Activated CD4-positive, alpha-beta T cell treated with anti-CD3 and anti-CD28 coated beads, Interleukin-2, amount 10 ng/mL, durations not matched to agents 7 days and 5 days (primary cell): ENCODE data around the gene TUFT1. TPM values are rescaled to one million over a fixed set of nuclear protein-coding genes. Genes with fewer than 3 reads are reported as not detected.
"Not testable (repeated sequence)": the region's sequence is repeated elsewhere in the genome, so short reads cannot be mapped to it uniquely, and the experiment has no call there.

Source experiments
- CTCF ChIA-PET: fragments of 350-600 bp; sonication (Branson Sonifier 250); formaldehyde crosslinking; loops from one replicate; lab custom pipeline; 2021; ENCODE audit warnings: antibody characterized with exemption; lab: Charles Lee
- POLR2A ChIA-PET: fragments of 350-600 bp; sonication (Branson Sonifier 250); formaldehyde crosslinking; loops from one replicate; lab custom pipeline; 2021; ENCODE audit warnings: antibody characterized with exemption; lab: Charles Lee
- DNase-seq: peaks from one replicate; pipeline ENCODE4 v3.0.0-alpha.2; 2020
- H3K27ac Mint-ChIP-seq: one replicate; pipeline ENCODE4 v1.8.0; 2021; ENCODE audit warnings: mild to moderate bottlenecking, moderate library complexity, mixed read lengths
- H3K27me3 Mint-ChIP-seq: one replicate; pipeline ENCODE4 v1.8.0; 2021; ENCODE audit warnings: mixed read lengths
- H3K36me3 Mint-ChIP-seq: one replicate; pipeline ENCODE4 v1.8.0; 2021; ENCODE audit warnings: low read depth, mixed read lengths
- H3K4me1 Mint-ChIP-seq: one replicate; pipeline ENCODE4 v1.8.0; 2021; ENCODE audit warnings: mixed read lengths
- H3K4me3 Mint-ChIP-seq: one replicate; pipeline ENCODE4 v1.8.0; 2021; ENCODE audit warnings: mild to moderate bottlenecking, moderate library complexity, mixed read lengths
- H3K9me3 Mint-ChIP-seq: one replicate; pipeline ENCODE4 v1.8.0; 2021; ENCODE audit warnings: mixed read lengths
- microRNA-seq: library from miRNA; unstranded; fragments of <30 nt; microRNA quantifications from one replicate; pipeline ENCODE4 v1.2.0, GENCODE V29; 2021; ENCODE audit warnings: borderline microRNAs expressed, borderline replicate concordance
- total RNA-seq, 2 experiments: library from RNA; stranded (reverse); gene quantifications; one replicate each; pipeline ENCODE4 v1.2.3, GENCODE V29; 2021

The TUFT1 gene
- total RNA-seq, 2 experiments from 2014 or later: 1.9 to 2.2 TPM

DNA sequence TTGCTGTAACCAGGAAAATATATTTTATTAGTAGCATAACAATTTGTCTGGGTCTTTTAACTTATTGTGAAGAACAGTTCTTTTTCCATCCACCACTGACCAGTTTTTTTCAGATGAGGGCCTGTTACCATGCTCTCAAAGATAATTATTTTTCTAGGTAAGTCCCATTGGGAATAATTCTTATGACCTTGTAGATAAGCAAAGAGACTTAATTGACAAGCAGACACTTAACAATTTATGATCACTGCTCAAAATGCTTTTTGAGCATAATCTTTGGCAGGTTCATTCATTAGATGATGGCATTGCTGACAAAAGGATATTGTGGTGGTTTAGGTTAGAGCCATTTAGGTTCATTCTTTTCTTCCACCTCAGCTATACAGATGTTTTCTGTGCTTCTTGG, 78.4 kb downstream of the TUFT1 start:
- Mint-ChIP-seq H3K9me3 (no peaks in the 10 kb centered on the region), H3K4me3 (no peak overlapping the region), H3K4me1 (peaks cover 49% of the 10 kb centered on the region), H3K36me3 (no peaks in the 10 kb centered on the region), H3K27ac (no peak overlapping the region), H3K27me3 (no peaks in the 10 kb centered on the region)
- ChIA-PET POLR2A (no interaction called here), CTCF (interaction anchor here (0.7 kb wide), 1 partner anchor 98 kb away, joined by 3 read pairs; no protein-coding TSS in a partner anchor)
- DNase-seq: no peak

DNA sequence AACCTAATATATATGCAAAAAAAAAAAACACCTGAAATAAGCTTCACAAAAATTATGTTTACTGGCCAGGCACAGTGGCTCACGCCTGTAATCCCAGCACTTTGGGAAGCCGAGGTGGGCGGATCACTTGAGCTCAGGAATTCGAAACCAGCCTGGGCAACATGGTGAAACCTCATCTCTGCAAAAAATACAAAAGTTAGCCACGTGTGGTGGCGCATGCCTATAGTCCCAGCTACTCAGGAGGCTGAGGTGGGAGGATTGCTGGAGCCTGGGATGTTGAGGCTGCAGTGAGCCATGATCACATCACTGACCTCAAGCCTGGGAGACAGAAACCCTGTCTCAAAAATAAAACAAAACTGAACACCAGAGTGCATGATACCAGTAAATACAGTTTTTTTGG, 78.9 kb downstream of the TUFT1 start:
- H3K27ac Mint-ChIP-seq, POLR2A ChIA-PET, H3K27me3 Mint-ChIP-seq, H3K36me3 Mint-ChIP-seq, H3K9me3 Mint-ChIP-seq, H3K4me3 Mint-ChIP-seq, DNase-seq: not testable (repeated sequence)
- peaks cover 45% of the 10 kb centered on the region for H3K4me1 Mint-ChIP-seq
- CTCF ChIA-PET: interaction anchor here (0.7 kb wide), 1 partner anchor 99 kb away, joined by 3 read pairs; no protein-coding TSS in a partner anchor

GRCh38 chr1:151619489-151620093, 79.5 kb downstream of the TUFT1 start:
- CTCF ChIA-PET: interaction anchor here (1.3 kb wide), 1 partner anchor 19 kb away, joined by 5 read pairs; no protein-coding TSS in a partner anchor
- Mint-ChIP-seq H3K4me3 (no peak overlapping the region), H3K9me3 (no peaks in the 10 kb centered on the region), H3K27me3 (no peaks in the 10 kb centered on the region), H3K36me3 (no peaks in the 10 kb centered on the region), H3K4me1 (peaks cover 40% of the 10 kb centered on the region), H3K27ac (no peak overlapping the region)
- POLR2A ChIA-PET: no interaction called here
- no peak for DNase-seq

DNA sequence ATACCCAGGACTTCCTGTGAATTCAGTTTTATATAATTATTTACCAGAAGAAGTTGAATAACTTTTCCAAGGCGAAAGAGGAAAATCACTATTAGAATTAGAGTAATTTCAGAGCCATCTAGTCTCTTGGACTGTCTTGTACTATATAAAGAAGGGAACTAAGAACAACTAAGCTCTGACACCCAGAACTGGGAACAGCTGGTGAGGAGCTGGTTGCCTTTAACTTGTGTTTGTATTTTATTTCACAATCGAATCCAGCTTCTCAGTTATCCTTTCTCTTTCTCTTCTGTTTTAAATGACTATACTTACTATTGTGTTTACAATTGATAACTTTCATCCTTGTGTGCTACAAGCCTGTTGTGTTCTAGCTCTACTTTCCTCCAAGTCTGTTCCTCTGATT, 80.2 kb downstream of the TUFT1 start:
- CTCF ChIA-PET: interaction anchor here (1.3 to 1.4 kb wide), 2 partner anchors 15 to 18 kb away, joined by 3 to 5 read pairs; no protein-coding TSS in a partner anchor
- POLR2A ChIA-PET: no interaction called here

DNA sequence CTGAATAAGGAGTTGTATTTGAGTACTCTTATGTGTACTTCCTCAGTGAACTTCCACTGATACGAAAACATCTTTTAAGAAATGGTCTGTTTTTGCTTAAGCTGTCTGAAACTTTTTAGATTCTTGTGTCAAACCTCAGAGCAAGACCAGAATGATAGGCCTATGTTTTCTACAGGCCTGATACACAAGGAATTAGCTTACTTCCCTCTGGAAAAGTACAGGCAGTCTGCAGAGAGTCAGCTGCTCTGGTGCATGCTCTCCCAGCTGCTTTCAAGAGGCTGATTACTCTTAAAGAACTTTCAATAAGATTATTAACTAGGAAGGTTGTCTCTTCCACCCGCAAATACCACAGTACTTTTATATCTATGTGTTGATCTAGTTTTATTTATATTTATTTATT, 81.2 kb downstream of the TUFT1 start:
- no peaks in the 10 kb centered on the region for H3K27me3 Mint-ChIP-seq
- H3K9me3 Mint-ChIP-seq: no peaks in the 10 kb centered on the region
- ChIA-PET POLR2A (no interaction called here), CTCF (interaction anchor here (0.8 to 1.4 kb wide), 2 partner anchors 16 to 87 kb away, joined by 3 read pairs; no protein-coding TSS in a partner anchor)
- H3K27ac Mint-ChIP-seq: no peak overlapping the region
- peaks cover 30% of the 10 kb centered on the region for H3K4me1 Mint-ChIP-seq
- DNase-seq: no peak
- peaks cover 3% of the 10 kb centered on the region for H3K36me3 Mint-ChIP-seq
- no peak overlapping the region for H3K4me3 Mint-ChIP-seq

More for the DNA sequence above, 80.2 kb downstream of the TUFT1 start:
- Mint-ChIP-seq H3K27me3 (no peaks in the 10 kb centered on the region), H3K27ac (peak overlapping the region; percentile 50), H3K4me1 (peaks cover 37% of the 10 kb centered on the region), H3K9me3 (no peaks in the 10 kb centered on the region), H3K4me3 (no peak overlapping the region), H3K36me3 (peaks cover 3% of the 10 kb centered on the region)
- DNase-seq: no peak

GRCh38 chr1:151624783-151625182, 84.7 kb downstream of the TUFT1 start:
- Mint-ChIP-seq H3K4me1 (peaks cover 13% of the 10 kb centered on the region), H3K27ac (no peak overlapping the region), H3K36me3 (peaks cover 6% of the 10 kb centered on the region), H3K27me3 (no peaks in the 10 kb centered on the region), H3K9me3 (no peaks in the 10 kb centered on the region), H3K4me3 (no peak overlapping the region)
- ChIA-PET CTCF (interaction anchor here (1.2 to 2.1 kb wide), 3 partner anchors 9 to 196 kb away, joined by 3 to 4 read pairs (median 3); no protein-coding TSS in a partner anchor), POLR2A (no interaction called here)
- DNase-seq: no peak

DNA sequence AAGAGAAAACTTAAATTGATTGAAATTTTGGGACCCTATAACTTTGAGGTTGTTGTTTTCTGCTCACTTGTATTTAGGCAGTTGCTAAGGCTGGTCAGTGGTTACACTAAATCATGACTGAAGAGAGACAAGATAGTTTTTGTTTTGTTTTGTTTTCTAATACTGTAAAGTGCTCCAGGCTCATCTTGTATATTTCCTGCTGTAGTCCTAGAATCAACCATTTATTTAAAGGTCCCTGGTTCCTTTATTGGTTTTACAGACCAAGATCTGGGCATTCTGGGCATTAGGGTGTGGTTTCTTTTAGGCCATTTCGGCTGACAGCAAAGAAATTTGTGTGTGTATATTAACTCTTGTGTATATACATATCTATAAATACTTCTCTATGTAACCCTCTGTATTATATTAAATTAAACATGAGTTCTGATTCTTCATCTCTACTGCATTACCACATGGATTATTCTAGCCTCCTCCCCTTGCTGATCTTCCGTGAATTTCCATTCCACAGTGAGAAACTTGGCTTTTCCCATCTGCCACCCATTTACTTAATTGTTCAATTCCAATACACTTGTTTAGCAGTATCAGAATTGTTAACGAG, 86.7 kb downstream of the TUFT1 start:
- H3K36me3 Mint-ChIP-seq: peaks cover 6% of the 10 kb centered on the region
- CTCF ChIA-PET: no interaction called here
- H3K27me3 Mint-ChIP-seq: no peaks in the 10 kb centered on the region
- no peak overlapping the region for H3K27ac Mint-ChIP-seq
- DNase-seq: no peak
- peaks cover under 1% of the 10 kb centered on the region for H3K4me1 Mint-ChIP-seq
- POLR2A ChIA-PET: no interaction called here
- H3K4me3 Mint-ChIP-seq: no peak overlapping the region
- no peaks in the 10 kb centered on the region for H3K9me3 Mint-ChIP-seq

DNA sequence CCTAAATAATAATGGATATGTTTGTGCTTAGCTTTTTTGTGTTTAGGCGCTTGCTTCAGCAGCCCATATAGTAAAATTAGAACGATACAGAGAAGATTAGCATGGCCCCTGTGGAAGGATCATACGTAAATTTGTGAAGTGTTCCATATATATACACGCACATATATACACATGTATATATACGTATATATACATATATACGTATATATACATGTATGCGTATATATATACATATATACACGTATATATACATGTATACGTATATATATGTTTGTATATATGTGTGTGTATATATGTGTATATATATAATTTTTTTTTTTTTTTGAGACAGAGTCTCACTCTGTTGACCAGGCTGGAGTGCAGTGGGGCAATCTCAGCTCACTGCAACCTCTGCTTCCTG, 89.2 kb downstream of the TUFT1 start:
- DNase-seq: no peak
- CTCF ChIA-PET: no interaction called here
- H3K4me1 Mint-ChIP-seq: no peaks in the 10 kb centered on the region
- H3K27ac Mint-ChIP-seq: no peak overlapping the region
- H3K36me3 Mint-ChIP-seq: peaks cover 6% of the 10 kb centered on the region
- no peaks in the 10 kb centered on the region for H3K9me3 Mint-ChIP-seq
- no peak overlapping the region for H3K4me3 Mint-ChIP-seq
- no peaks in the 10 kb centered on the region for H3K27me3 Mint-ChIP-seq
- POLR2A ChIA-PET: no interaction called here

Small RNA genes lying within 50 kb of the gene (microRNA-seq; reads per million reads assigned to microRNA genes)
- gene MIR554: not detected

Other genes with a start within 250 kb of the TUFT1 start
- gene PI4KB, start 212.9 kb upstream of the TUFT1 start, total RNA-seq: 10 to 100 TPM; 62.8 to 69.5 TPM
- 10 to 100 TPM; 69.7 to 76.4 TPM for gene RFX5, start 193.1 kb upstream of the TUFT1 start, total RNA-seq
- gene SELENBP1, start 167.6 kb upstream of the TUFT1 start, total RNA-seq: not detected
- gene PSMB4, start 140.7 kb upstream of the TUFT1 start, total RNA-seq: 100 to 1,000 TPM; 290 to 303 TPM
- gene POGZ, start 80.8 kb upstream of the TUFT1 start, total RNA-seq: 10 to 100 TPM; 82.8 to 85.5 TPM
- gene CGN, start 28.9 kb upstream of the TUFT1 start, total RNA-seq: under 1 TPM; 0.17 to 0.30 TPM
- gene SNX27, start 71.7 kb downstream of the TUFT1 start, total RNA-seq: 10 to 100 TPM; 24.5 to 25.1 TPM
- not detected for gene CELF3, start 176.5 kb downstream of the TUFT1 start, total RNA-seq
- gene RIIAD1, start 181.2 kb downstream of the TUFT1 start, total RNA-seq: not detected
- 100 to 1,000 TPM; 110 to 117 TPM for gene MRPL9, start 223.2 kb downstream of the TUFT1 start, total RNA-seq